GM23338 (cell line): ENCODE results near the gene APBB3. TPM values are rescaled to one million over a fixed set of nuclear protein-coding genes. Genes with fewer than 3 reads are reported as not detected.

Experiments used
- ATAC-seq: fragments of 200-7000 bp; cut with Tn5 transposase; 3 replicates; pipeline ENCODE4 v1.9.1; 2020
- DNase-seq: peaks from one replicate; pipeline ENCODE4 v3.0.0-alpha.2; 2015; ENCODE audit warnings: low spot score
- H2AFZ ChIP-seq: fragments of 200-600 bp; sonication (generic); 2 replicates; pipeline ENCODE4 v1.8.0; 2016; ENCODE audit warnings: antibody characterized with exemption, mild to moderate bottlenecking, moderate library complexity
- H3F3A ChIP-seq: fragments of 200-600 bp; sonication (generic); replicated peaks from 2 replicates; pipeline ENCODE4 v1.8.0; 2017; ENCODE audit warnings: antibody characterized with exemption, mixed run types, low read depth
- H3K27ac ChIP-seq: fragments of 200-600 bp; sonication (generic); 2 replicates; pipeline ENCODE4 v1.6.1; 2016; ENCODE audit warnings: low read depth
- H3K27me3 ChIP-seq: fragments of 200-600 bp; sonication (generic); 2 replicates; pipeline ENCODE4 v1.8.0; 2016; ENCODE audit warnings: mild to moderate bottlenecking, mixed run types, moderate library complexity; ENCODE audit not compliant: insufficient read depth
- H3K36me3 ChIP-seq: fragments of 200-600 bp; sonication (generic); 2 replicates; pipeline ENCODE4 v1.8.0; 2016; ENCODE audit warnings: mild to moderate bottlenecking; ENCODE audit not compliant: insufficient read depth
- H3K4me1 ChIP-seq: fragments of 200-600 bp; sonication (generic); 2 replicates; pipeline ENCODE4 v1.8.0; 2016; ENCODE audit warnings: mild to moderate bottlenecking, moderate library complexity; ENCODE audit not compliant: insufficient read depth
- H3K4me2 ChIP-seq: fragments of 200-600 bp; sonication (generic); 2 replicates; pipeline ENCODE4 v1.7.1; 2017; ENCODE audit warnings: mixed run types
- H3K4me3 ChIP-seq: fragments of 200-600 bp; sonication (generic); 2 replicates; pipeline ENCODE4 v1.6.1; 2016; ENCODE audit warnings: mixed run types
- H3K79me2 ChIP-seq: fragments of 200-600 bp; sonication (generic); replicated peaks from 2 replicates; pipeline ENCODE4 v1.8.0; 2017; ENCODE audit warnings: mild to moderate bottlenecking; ENCODE audit not compliant: insufficient read depth
- H3K9me2 ChIP-seq: fragments of 200-600 bp; sonication (generic); 2 replicates; pipeline ENCODE4 v1.8.0; 2017; ENCODE audit not compliant: insufficient read depth
- H4K20me1 ChIP-seq: fragments of 200-600 bp; sonication (generic); replicated peaks from 2 replicates; pipeline ENCODE4 v1.8.0; 2017; ENCODE audit warnings: mild to moderate bottlenecking; ENCODE audit not compliant: insufficient read depth
- H3K27ac Mint-ChIP-seq: 2 replicates; pipeline ENCODE4 v1.8.0; 2020; ENCODE audit warnings: inconsistent platforms, mild to moderate bottlenecking, moderate library complexity, mixed read lengths
- H3K27me3 Mint-ChIP-seq: 3 replicates; pipeline ENCODE4 v1.8.0; 2022; ENCODE audit warnings: low read depth, mild to moderate bottlenecking, moderate library complexity, mixed read lengths, inconsistent platforms; ENCODE audit not compliant: insufficient read depth, poor library complexity
- H3K36me3 Mint-ChIP-seq: 3 replicates; pipeline ENCODE4 v1.8.0; 2021; ENCODE audit warnings: low read depth, mild to moderate bottlenecking, inconsistent platforms, moderate library complexity, mixed read lengths
- H3K4me1 Mint-ChIP-seq: 3 replicates; pipeline ENCODE4 v1.8.0; 2020; ENCODE audit warnings: mild to moderate bottlenecking, inconsistent platforms, mixed read lengths
- H3K4me3 Mint-ChIP-seq: 3 replicates; pipeline ENCODE4 v1.8.0; 2021; ENCODE audit warnings: moderate library complexity, mild to moderate bottlenecking, inconsistent platforms, mixed read lengths
- H3K9me3 Mint-ChIP-seq: 3 replicates; pipeline ENCODE4 v1.8.0; 2020; ENCODE audit warnings: moderate library complexity, mild to moderate bottlenecking, inconsistent platforms, mixed read lengths
- CREB1 ChIP-seq: fragments of 250-450 bp; sonication (Bioruptor Pico); IDR thresholded peaks from 2 replicates; pipeline ENCODE4 v1.5.0; 2020; ENCODE audit warnings: low read depth, mild to moderate bottlenecking, moderate library complexity
- CTCF ChIP-seq, 2 experiments: fragments of 200-600 bp in 1 of 2; sonication (generic) in 1 of 2; conservative IDR thresholded peaks; 2 replicates each; pipeline versions ENCODE4 v1.5.1 to v1.6.1; 2016 to 2017; ENCODE audit warnings: antibody characterized with exemption in 2 of 2, low read depth in 2 of 2, mild to moderate bottlenecking in 2 of 2, moderate library complexity in 1 of 2
- EZH2 ChIP-seq: fragments of 200-600 bp; sonication (generic); IDR thresholded peaks from one replicate; pipeline ENCODE4 v1.8.0; 2017; ENCODE audit warnings: antibody characterized with exemption, mild to moderate bottlenecking, low read depth; ENCODE audit not compliant: unreplicated experiment
- JUNB ChIP-seq: IDR thresholded peaks from one replicate; pipeline ENCODE4 v1.6.1; 2016; ENCODE audit warnings: antibody characterized with exemption; ENCODE audit not compliant: unreplicated experiment
- NANOG ChIP-seq: IDR thresholded peaks from 2 replicates; pipeline ENCODE4 v1.6.1; 2016; ENCODE audit warnings: antibody characterized with exemption, borderline replicate concordance
- POLR2AphosphoS5 ChIP-seq: IDR thresholded peaks from 2 replicates; pipeline ENCODE4 v1.6.1; 2016; ENCODE audit warnings: antibody characterized with exemption, low read depth
- REST ChIP-seq: IDR thresholded peaks from one replicate; pipeline ENCODE4 v1.6.1; 2018; ENCODE audit warnings: antibody characterized with exemption; ENCODE audit not compliant: unreplicated experiment
- STAT1 ChIP-seq: IDR thresholded peaks from one replicate; pipeline ENCODE4 v1.6.1; 2016; ENCODE audit warnings: antibody characterized with exemption; ENCODE audit not compliant: unreplicated experiment
- ZNF114 ChIP-seq: fragments of 250-450 bp; sonication (Bioruptor Pico); IDR thresholded peaks from 2 replicates; pipeline ENCODE4 v1.5.0; 2020; ENCODE audit warnings: mild to moderate bottlenecking, moderate library complexity
- ZNF331 ChIP-seq: fragments of 250-450 bp; sonication (Bioruptor Pico); IDR thresholded peaks from 2 replicates; pipeline ENCODE4 v1.5.0; 2020; ENCODE audit warnings: low read depth, mild to moderate bottlenecking, moderate library complexity
- ZNF462 ChIP-seq: fragments of 250-450 bp; sonication (Bioruptor Pico); IDR thresholded peaks from 2 replicates; pipeline ENCODE4 v1.5.0; 2020; ENCODE audit warnings: mild to moderate bottlenecking, moderate library complexity
- polyA plus RNA-seq: library from polyadenylated mRNA; unstranded; fragments of >200 nt; fragmentation: Nextera tagmentation; extraction: Ambion mirVana; gene quantifications from 2 replicates; pipeline ENCODE4 v1.2.1, GENCODE V29; 2016
- total RNA-seq: library from RNA; depleted of rRNA; stranded (reverse); fragments of >200 nt; shearing (Covaris generic); gene quantifications from 2 replicates; pipeline ENCODE4 v1.2.3, GENCODE V29; 2014

APBB3 gene
- total and polyA plus RNA-seq, 2 experiments from 2014 or later = 9.0 to 15.4 TPM

- no peak overlapping the region for H3K4me2 ChIP-seq
- H4K20me1 ChIP-seq = no peaks in the 10 kb centered on the region; the same call in 1 of the 2 replicates
- 0 out of 2 replicates have a peak, but pooled peaks cover 2% of the 10 kb centered on the region for H3F3A ChIP-seq
- DNase-seq (no peak), ATAC-seq (no peak)
- Mint-ChIP-seq H3K9me3 (no peaks in the 10 kb centered on the region; the same call in 1 of the 3 replicates), H3K4me3 (no peak overlapping the region), H3K27me3 (peaks cover 19% of the 10 kb centered on the region), H3K4me1 (peaks cover 26% of the 10 kb centered on the region), H3K27ac (no peak overlapping the region), H3K36me3 (peaks cover 12% of the 10 kb centered on the region)
- no peak overlapping the region for H3K4me3 ChIP-seq
- H3K79me2 ChIP-seq = peaks cover 23% of the 10 kb centered on the region
- peaks cover 19% of the 10 kb centered on the region for H3K4me1 ChIP-seq
- H2AFZ ChIP-seq = no peak overlapping the region
- no peaks in the 10 kb centered on the region for H3K36me3 ChIP-seq
- no peak overlapping the region for H3K27ac ChIP-seq
- no peak for TF ChIP-seq REST
- TF ChIP-seq NANOG = no peak
- TF ChIP-seq STAT1 = no peak
- no peak for TF ChIP-seq ZNF331 (CRISPR knock-in tag)
- TF ChIP-seq POLR2AphosphoS5 = no peak
- no peak for TF ChIP-seq ZNF114 (CRISPR knock-in tag)
- TF ChIP-seq CTCF (conservative IDR thresholded peaks at IDR 0.05; ENCODE audit: low read depth in 2 of 2) = no peak
- TF ChIP-seq JUNB = no peak
- no peak for TF ChIP-seq CREB1 (CRISPR knock-in tag)
- no peak for TF ChIP-seq EZH2
- TF ChIP-seq ZNF462 = no peak
- no peaks in the 10 kb centered on the region; the same call in 1 of the 2 replicates for H3K9me2 ChIP-seq
- no peaks in the 10 kb centered on the region for H3K27me3 ChIP-seq
Observed at GRCh38 chr5:140560227-140560626, 4.2 kb downstream of the APBB3 start.
